Measurements from ENCODE around the gene PAPLN. TPM values are rescaled to one million over a fixed set of nuclear protein-coding genes. Genes with fewer than 3 reads are reported as not detected.

PAPLN gene
- total RNA-seq, 1 experiment from 2014 or later: 9.6 TPM

DNA sequence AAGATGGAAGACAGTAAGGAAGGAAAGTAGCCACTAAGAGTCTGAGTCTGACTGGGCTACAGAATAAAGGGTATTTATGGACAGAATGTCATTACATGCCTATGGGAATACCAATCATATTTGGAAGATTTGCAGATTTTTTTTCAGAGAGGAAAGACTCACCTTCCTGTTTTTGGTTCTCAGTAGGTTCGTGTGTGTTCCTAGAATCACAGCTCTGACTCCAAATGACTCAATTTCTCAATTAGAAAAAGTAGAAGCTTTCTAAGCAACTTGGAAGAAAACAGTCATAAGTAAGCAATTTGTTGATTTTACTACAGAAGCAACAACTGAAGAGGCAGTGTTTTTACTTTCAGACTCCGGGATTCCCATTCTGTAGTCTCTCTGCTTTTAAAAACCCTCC lies 15.4 kb upstream of the PAPLN start:
- no peaks in the 10 kb centered on the region for H3K9me3 ChIP-seq (ENCODE audit: control insufficient read depth in 1 of 2, insufficient read depth in 1 of 2, low read depth in 1 of 2, low read length in 2 of 2)
- POLR2A ChIA-PET: no interaction called here
- no peak overlapping the region for H3K4me2 ChIP-seq (ENCODE audit: low read length)
- RAD21 ChIA-PET (ENCODE audit: low non-redundant PET in 1 of 2, low total read pairs in 2 of 2, uncharacterized antibody in 2 of 2, unreplicated experiment in 2 of 2): no interaction called here
- no peaks in the 10 kb centered on the region for H3K4me1 ChIP-seq (ENCODE audit: control insufficient read depth in 1 of 2, insufficient read depth in 2 of 2, low read length in 2 of 2)
- no peak overlapping the region for H2AFZ ChIP-seq (ENCODE audit: low read depth, low read length, poor library complexity, severe bottlenecking)
- intact Hi-C loops (cut with micrococcal nuclease): no loop called here
- no peaks in the 10 kb centered on the region for H3K9me2 ChIP-seq (ENCODE audit: insufficient read depth)
- no peaks in the 10 kb centered on the region for H3K27me3 ChIP-seq (ENCODE audit: insufficient read depth, low read length)
- no peaks in the 10 kb centered on the region for H4K20me1 ChIP-seq (ENCODE audit: insufficient read depth)
- peaks cover 4 to 13% of the 10 kb centered on the region in 2 experiments; a peak in 3 of 4 replicates for H3K36me3 ChIP-seq (ENCODE audit: control insufficient read depth in 1 of 2, insufficient read depth in 2 of 2, low read length in 2 of 2)
- H3K79me2 ChIP-seq (ENCODE audit: insufficient read depth, low read length): no peaks in the 10 kb centered on the region
- TF ChIP-seq EGR1 (IDR thresholded peaks at IDR 0.05; ENCODE audit: low read depth): no peak
- TF ChIP-seq POLR2AphosphoS5 (IDR thresholded peaks at IDR 0.05; ENCODE audit: low read depth, low read length): no peak
- no peak for TF ChIP-seq SP1 (IDR thresholded peaks at IDR 0.05; ENCODE audit: low read depth)
- TF ChIP-seq FOSL1 (IDR thresholded peaks at IDR 0.05; ENCODE audit: low read depth): no peak
- TF ChIP-seq RAD21 (IDR thresholded peaks at IDR 0.05; ENCODE audit: low read depth): no peak
- TF ChIP-seq, protein P1, sequence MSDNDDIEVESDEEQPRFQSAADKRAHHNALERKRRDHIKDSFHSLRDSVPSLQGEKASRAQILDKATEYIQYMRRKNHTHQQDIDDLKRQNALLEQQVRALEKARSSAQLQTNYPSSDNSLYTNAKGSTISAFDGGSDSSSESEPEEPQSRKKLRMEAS (IDR thresholded peaks at IDR 0.05): no peak
- TF ChIP-seq ZFX (IDR thresholded peaks at IDR 0.05): no peak
- no peak for TF ChIP-seq POLR2A (IDR thresholded peaks at IDR 0.05; ENCODE audit: borderline replicate concordance, extremely low read depth, insufficient read depth, insufficient read length)
- no peak for TF ChIP-seq TCF7L2 (IDR thresholded peaks at IDR 0.05; ENCODE audit: borderline replicate concordance, extremely low read depth, insufficient read depth, insufficient read length)
- no peak for TF ChIP-seq SIN3A (IDR thresholded peaks at IDR 0.05; ENCODE audit: low read depth)
- no peak for TF ChIP-seq EZH2 (IDR thresholded peaks at IDR 0.05)
- H3K27ac ChIP-seq (ENCODE audit: low read depth, low read length): no peak overlapping the region
- no peak overlapping the region for H3K4me3 ChIP-seq (replicated peaks in 1 of 2; ENCODE audit: low read depth in 1 of 2, low read length in 2 of 2)
- no TSS peak for BruUV-seq (replicated peaks)
- CTCF ChIA-PET: no interaction called here
- no peak overlapping the region for H3K9ac ChIP-seq (ENCODE audit: low read length)
- ATAC-seq (no peak), DNase-seq (ENCODE audit: low read depth, low spot score) (no peak)

DNA sequence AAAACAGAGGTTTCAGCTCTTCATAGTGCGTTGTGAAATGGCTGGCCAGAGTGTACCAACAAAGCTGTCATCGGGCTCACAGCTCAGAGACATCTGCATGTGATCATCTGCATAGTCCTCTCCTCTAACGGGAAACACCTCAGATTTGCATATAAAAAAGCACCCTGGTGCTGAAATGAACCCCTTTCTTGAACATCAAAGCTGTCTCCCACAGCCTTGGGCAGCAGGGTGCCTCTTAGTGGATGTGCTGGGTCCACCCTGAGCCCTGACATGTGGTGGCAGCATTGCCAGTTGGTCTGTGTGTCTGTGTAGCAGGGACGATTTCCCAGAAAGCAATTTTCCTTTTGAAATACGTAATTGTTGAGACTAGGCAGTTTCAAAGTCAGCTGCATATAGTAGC lies 14.3 kb upstream of the PAPLN start:
- Histone ChIP-seq H3K9me2 (ENCODE audit: insufficient read depth) (no peaks in the 10 kb centered on the region), H3K79me2 (ENCODE audit: insufficient read depth, low read length) (no peaks in the 10 kb centered on the region), H3K4me1 (ENCODE audit: control insufficient read depth in 1 of 2, insufficient read depth in 2 of 2, low read length in 2 of 2) (no peaks in the 10 kb centered on the region), H3K4me2 (ENCODE audit: low read length) (no peak overlapping the region), H3K9me3 (ENCODE audit: control insufficient read depth in 1 of 2, insufficient read depth in 1 of 2, low read depth in 1 of 2, low read length in 2 of 2) (no peaks in the 10 kb centered on the region), H4K20me1 (ENCODE audit: insufficient read depth) (no peaks in the 10 kb centered on the region), H3K9ac (ENCODE audit: low read length) (no peak overlapping the region), H3K4me3 (replicated peaks in 1 of 2; ENCODE audit: low read depth in 1 of 2, low read length in 2 of 2) (no peak overlapping the region), H2AFZ (ENCODE audit: low read depth, low read length, poor library complexity, severe bottlenecking) (no peak overlapping the region), H3K36me3 (ENCODE audit: control insufficient read depth in 1 of 2, insufficient read depth in 2 of 2, low read length in 2 of 2) (peaks cover 3 to 8% of the 10 kb centered on the region in 2 experiments; a peak in 3 of 4 replicates), H3K27ac (ENCODE audit: low read depth, low read length) (no peak overlapping the region), H3K27me3 (ENCODE audit: insufficient read depth, low read length) (no peaks in the 10 kb centered on the region)
- intact Hi-C loops (cut with micrococcal nuclease): no loop called here
- ChIA-PET CTCF (no interaction called here), POLR2A (no interaction called here), RAD21 (ENCODE audit: low non-redundant PET in 1 of 2, low total read pairs in 2 of 2, uncharacterized antibody in 2 of 2, unreplicated experiment in 2 of 2) (no interaction called here)
- ATAC-seq (no peak), DNase-seq (ENCODE audit: low read depth, low spot score) (no peak)
- no TSS peak for BruUV-seq (replicated peaks)
- TF ChIP-seq SP1 (IDR thresholded peaks at IDR 0.05; ENCODE audit: low read depth): no peak
- TF ChIP-seq, protein P2, sequence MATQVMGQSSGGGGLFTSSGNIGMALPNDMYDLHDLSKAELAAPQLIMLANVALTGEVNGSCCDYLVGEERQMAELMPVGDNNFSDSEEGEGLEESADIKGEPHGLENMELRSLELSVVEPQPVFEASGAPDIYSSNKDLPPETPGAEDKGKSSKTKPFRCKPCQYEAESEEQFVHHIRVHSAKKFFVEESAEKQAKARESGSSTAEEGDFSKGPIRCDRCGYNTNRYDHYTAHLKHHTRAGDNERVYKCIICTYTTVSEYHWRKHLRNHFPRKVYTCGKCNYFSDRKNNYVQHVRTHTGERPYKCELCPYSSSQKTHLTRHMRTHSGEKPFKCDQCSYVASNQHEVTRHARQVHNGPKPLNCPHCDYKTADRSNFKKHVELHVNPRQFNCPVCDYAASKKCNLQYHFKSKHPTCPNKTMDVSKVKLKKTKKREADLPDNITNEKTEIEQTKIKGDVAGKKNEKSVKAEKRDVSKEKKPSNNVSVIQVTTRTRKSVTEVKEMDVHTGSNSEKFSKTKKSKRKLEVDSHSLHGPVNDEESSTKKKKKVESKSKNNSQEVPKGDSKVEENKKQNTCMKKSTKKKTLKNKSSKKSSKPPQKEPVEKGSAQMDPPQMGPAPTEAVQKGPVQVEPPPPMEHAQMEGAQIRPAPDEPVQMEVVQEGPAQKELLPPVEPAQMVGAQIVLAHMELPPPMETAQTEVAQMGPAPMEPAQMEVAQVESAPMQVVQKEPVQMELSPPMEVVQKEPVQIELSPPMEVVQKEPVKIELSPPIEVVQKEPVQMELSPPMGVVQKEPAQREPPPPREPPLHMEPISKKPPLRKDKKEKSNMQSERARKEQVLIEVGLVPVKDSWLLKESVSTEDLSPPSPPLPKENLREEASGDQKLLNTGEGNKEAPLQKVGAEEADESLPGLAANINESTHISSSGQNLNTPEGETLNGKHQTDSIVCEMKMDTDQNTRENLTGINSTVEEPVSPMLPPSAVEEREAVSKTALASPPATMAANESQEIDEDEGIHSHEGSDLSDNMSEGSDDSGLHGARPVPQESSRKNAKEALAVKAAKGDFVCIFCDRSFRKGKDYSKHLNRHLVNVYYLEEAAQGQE (IDR thresholded peaks at IDR 0.05; ENCODE audit: low read depth): no peak
- no peak for TF ChIP-seq EZH2phosphoT487 (IDR thresholded peaks at IDR 0.05; ENCODE audit: borderline replicate concordance)
- no peak for TF ChIP-seq POLR2A (IDR thresholded peaks at IDR 0.05; ENCODE audit: borderline replicate concordance, extremely low read depth, insufficient read depth, insufficient read length)
- TF ChIP-seq, protein P1 (IDR thresholded peaks at IDR 0.05): no peak
- no peak for TF ChIP-seq RAD21 (IDR thresholded peaks at IDR 0.05; ENCODE audit: low read depth)
- TF ChIP-seq ELF1 (IDR thresholded peaks at IDR 0.05; ENCODE audit: borderline replicate concordance, low read depth): no peak
- TF ChIP-seq YY1 (IDR thresholded peaks at IDR 0.05; ENCODE audit: extremely low read depth, insufficient replicate concordance, low read depth, low read length): no peak
- TF ChIP-seq EGR1 (IDR thresholded peaks at IDR 0.05; ENCODE audit: low read depth): no peak
- no peak for TF ChIP-seq CBX3 (IDR thresholded peaks at IDR 0.05; ENCODE audit: low read depth)
- TF ChIP-seq SIN3A (IDR thresholded peaks at IDR 0.05; ENCODE audit: low read depth): no peak
- TF ChIP-seq, protein P3, sequence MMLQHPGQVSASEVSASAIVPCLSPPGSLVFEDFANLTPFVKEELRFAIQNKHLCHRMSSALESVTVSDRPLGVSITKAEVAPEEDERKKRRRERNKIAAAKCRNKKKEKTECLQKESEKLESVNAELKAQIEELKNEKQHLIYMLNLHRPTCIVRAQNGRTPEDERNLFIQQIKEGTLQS (IDR thresholded peaks at IDR 0.05): no peak
- no peak for TF ChIP-seq JUND (IDR thresholded peaks at IDR 0.05)
